Measurements from ENCODE around the gene DYNC1LI2.
"Not testable (repeated sequence)": the region's sequence is repeated elsewhere in the genome, so short reads cannot be mapped to it uniquely, and the experiment has no call there.

The DYNC1LI2 gene

DNA sequence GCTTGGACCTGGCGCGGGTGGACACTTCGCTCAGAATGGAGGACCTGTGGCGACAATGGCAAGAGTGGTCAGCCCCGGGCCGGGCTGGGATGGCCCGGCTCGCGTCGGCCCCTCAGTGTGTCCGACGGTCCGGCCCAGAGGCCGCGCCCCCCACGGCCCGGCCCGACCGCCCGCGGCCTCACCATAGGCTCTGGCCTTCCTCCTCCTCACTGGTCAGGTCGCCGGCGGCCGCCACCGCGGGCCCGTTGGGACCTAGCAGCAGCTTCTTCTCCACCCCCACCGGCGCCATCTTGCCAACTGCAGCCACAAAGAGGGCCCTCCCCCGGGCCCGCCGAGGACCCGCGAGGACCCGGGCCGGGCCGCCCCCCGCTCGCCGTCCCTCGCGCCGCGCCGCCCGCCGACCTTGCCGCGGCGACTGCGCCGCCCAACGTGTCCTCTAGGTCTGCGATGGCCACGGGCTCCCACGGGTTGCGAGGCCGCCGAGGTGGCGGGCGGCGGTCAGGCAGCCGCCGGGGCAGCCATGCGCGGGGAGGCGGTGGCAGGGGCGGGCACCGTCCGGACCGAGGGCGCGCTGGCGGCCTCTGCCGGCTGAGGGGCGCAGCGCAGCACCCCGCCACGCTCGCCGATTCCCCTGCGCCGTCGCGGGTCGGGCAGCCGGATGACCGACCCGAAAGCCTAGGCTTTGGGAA is at the start of gene DYNC1LI2:
Gene DYNC1LI2, minus strand, starts transcription at position 307 of the 689 bp plus-strand sequence. Its CDS starts 18 bp downstream, at position 289.
- peak; percentile 75 for DNase-seq (ENCODE audit: low spot score)

DNA sequence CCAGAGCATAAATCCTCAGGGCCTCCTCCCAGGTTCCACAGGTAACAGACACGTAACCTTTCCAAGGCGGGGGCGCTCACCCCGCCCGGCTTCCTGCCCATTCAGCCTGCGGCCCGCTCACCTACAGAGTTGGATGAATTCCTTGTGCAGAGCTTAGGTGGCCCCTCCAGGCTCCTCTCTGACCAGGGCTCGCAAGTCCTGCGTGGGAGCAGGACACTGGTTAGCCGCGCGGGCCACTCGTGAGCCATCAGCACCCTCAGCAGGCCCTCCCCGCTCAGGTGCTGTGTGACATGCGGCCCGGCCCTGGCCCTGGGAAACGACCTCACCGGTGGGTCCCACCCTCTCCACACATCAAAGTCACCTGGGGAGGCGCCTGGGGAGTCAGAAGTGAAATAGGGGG is 49.4 kb upstream of the DYNC1LI2 start:
- no peak for DNase-seq (ENCODE audit: low spot score)

DNA sequence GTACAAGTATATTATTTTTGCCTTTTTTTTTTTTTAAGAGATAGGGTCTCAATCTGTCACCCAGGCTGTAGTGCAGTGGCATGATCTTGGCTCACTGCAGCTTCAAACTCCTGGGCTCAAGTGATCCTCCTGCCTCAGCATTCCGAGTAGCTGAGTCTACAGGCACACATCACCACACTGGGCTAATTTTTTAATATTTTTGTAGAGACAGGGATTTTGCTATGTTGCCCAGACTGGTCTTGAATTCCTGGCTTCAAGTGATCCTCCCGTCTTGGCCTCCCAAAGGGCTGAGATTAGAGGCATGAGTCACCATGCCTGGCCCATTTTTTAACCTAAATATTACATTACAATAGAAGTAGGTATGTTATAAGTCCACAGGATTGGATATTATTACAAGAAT is 46.8 kb upstream of the DYNC1LI2 start:
- DNase-seq (ENCODE audit: low spot score), result no peak

DNA sequence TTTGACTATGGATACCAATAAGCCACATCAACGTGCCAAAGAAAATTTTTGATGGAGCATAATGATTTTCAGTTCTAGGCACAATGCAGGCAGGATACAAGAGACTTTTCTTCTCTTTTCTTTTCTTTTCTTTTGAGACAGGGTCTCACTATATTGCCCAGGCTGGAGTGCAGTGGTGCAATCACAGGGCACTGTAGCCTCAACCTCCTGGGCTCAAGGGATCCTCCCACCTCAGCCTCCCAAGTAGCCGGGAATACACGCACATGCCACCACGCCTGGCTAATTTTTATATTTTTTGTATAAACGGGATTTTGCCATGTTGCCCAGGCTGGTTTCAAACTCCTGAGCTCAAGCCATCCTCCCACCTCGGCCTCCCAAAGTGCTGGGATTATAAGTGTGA is 42.6 kb upstream of the DYNC1LI2 start:
- not testable (repeated sequence) for DNase-seq (ENCODE audit: low spot score)

GRCh38 chr16:66790130-66790733 is 38.8 kb upstream of the DYNC1LI2 start:
- DNase-seq (ENCODE audit: low spot score), result no peak

GRCh38 chr16:66787427-66787826 is 36.0 kb upstream of the DYNC1LI2 start:
- DNase-seq (ENCODE audit: low spot score), result no peak

GRCh38 chr16:66786551-66786950 is 35.1 kb upstream of the DYNC1LI2 start:
- DNase-seq (ENCODE audit: low spot score), result no peak

GRCh38 chr16:66776457-66776856 is 25.0 kb upstream of the DYNC1LI2 start:
- no peak for DNase-seq (ENCODE audit: low spot score)

DNA sequence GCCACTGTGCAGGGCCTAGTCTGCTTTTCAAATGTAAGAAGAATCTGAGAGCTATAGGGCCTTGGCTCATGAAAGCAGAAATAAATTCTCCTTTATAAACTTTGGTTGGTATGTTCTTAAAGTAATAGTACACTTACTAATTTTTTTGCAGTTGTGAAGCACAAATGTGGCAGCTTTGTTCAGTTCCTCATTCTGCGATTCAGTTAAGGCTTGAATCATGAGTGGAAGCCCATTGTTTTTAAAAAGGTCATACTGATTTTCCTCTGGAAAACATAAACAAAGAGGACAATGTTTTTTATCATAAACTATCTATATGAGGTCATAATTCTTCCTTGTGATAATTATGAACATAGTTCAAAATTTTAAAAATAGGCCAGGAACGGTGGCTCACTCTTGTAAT is 23.6 kb upstream of the DYNC1LI2 start:
- no peak for DNase-seq (ENCODE audit: low spot score)

DNA sequence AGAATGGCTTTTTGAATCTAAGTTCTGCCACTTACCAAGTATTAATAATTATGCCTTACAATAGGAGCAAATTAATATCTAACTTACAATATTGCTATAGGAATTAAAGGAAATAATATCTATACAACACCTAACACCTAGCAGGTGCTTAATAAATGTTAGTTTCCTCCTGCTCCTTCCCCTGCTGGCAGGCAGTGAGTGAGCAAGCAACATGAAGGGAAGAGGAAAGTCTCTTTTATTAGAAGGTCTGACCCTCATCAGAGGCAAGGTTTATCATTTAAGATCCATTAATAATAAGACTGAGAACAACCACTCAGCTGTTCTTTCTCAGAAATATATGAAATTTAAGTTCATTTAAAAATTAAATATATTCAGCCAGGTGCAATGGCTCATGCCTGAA is 6.7 kb upstream of the DYNC1LI2 start:
- no peak for DNase-seq (ENCODE audit: low spot score)

- DNase-seq (ENCODE audit: low spot score), result no peak
These were observed 3.4 kb upstream of the DYNC1LI2 start for GRCh38 chr16:66754819-66755218.

DNA sequence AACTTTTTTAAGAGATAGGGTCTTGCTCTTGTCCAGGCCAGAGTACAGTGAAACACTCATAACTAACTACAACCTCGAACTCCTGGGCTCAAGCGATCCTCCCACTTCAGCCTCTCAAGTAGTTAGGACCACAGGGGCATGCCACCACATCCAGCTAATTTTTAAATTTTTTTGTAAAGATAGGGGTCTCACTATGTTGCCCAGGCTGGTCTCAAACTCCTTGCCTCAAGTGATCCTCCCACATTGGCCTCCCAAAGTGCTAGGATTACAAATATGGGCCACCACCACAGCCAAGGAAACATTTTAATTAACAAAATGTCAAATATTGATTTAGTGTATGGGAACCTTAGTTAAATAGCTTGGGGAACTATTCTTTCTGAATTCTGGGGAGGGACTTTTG is 2.8 kb upstream of the DYNC1LI2 start:
- no peak for DNase-seq (ENCODE audit: low spot score)

DNA sequence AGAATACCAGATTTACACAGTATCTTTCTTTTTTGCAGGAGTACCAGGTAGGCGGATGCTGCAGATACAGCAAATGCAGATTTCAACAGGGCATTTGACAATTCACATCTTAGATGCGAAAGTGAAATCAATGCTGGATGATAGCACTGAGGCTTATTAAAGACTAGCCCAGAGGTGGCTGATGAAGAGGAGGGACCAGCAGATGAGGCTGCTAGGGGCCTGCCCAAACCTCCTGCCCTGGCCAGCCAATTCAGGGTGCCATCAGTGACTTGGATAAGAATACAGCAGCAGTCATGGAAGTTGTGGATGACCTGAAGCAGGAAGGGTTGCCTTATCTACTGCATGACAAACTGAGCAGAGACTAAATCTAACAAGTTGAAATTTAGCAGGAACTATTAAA is 1.5 kb upstream of the DYNC1LI2 start:
- no peak for DNase-seq (ENCODE audit: low spot score)

GRCh38 chr16:66752379-66752778 is 970 bp upstream of the DYNC1LI2 start:
- DNase-seq (ENCODE audit: low spot score), result no peak

DNA sequence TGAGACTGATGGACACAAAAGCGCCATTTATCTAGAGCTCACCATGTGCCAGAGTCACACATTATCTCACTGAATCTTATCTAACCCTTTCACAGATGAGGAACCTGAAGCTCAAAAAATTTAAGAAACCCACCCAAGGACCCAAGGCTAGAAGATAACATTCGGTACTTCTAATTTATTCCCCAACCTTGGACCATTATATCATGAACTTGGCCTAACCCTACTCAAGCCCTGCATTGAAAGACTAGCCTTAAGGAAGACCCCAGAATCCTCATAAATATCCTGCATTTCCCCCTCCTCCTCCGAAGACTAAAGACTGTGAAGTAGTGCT is 548 bp upstream of the DYNC1LI2 start:
- DNase-seq (ENCODE audit: low spot score), result no peak

GRCh38 chr16:66751053-66751302 is 431 bp downstream of the DYNC1LI2 start:
- DNase-seq (ENCODE audit: low spot score), result no peak

- DNase-seq (ENCODE audit: low spot score), result no peak
These were observed 943 bp downstream of the DYNC1LI2 start for GRCh38 chr16:66750279-66751052.

GRCh38 chr16:66746682-66747081 is 4.7 kb downstream of the DYNC1LI2 start:
- no peak for DNase-seq (ENCODE audit: low spot score)

GRCh38 chr16:66746048-66746447 is 5.4 kb downstream of the DYNC1LI2 start:
- DNase-seq (ENCODE audit: low spot score), result no peak

- peak; percentile 63 for DNase-seq (ENCODE audit: low spot score)
These were observed 9.2 kb downstream of the DYNC1LI2 start for GRCh38 chr16:66741950-66742808.

DNA sequence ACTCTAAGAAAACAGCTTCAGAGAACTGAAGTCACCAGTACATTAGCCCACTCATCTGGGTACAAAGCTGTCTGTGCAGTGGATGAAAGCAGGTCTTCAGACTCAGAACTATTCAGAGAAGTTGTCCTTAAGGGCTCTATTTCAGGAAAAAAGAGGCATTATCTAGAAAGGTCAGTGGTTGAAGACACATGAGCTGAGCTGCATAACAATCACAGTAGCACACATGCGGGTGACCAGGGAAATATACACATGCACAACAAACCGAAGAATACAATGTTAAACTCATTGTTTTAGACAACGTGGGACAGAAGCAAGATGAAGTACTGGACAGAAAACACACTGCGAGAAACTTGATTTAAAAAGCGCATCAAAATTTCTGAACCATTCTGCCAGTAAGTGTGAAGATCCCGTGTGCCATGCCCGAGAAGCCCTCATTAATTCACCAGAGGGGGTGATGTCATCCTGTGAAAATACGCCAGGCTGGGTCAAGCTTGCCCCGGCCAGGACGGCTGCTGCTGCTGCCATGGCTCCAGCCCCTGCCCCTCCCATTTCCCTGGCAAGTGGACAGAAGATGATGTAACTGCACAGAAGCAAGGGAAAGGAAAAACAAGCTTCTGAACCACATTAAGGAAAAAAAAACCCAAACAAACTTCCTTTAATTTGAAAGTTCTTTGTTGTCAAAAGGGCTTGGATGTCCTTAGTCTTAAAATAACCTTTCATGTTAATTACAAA is 10.1 kb downstream of the DYNC1LI2 start:
- peak; percentile 99 for DNase-seq (ENCODE audit: low spot score)

DNA sequence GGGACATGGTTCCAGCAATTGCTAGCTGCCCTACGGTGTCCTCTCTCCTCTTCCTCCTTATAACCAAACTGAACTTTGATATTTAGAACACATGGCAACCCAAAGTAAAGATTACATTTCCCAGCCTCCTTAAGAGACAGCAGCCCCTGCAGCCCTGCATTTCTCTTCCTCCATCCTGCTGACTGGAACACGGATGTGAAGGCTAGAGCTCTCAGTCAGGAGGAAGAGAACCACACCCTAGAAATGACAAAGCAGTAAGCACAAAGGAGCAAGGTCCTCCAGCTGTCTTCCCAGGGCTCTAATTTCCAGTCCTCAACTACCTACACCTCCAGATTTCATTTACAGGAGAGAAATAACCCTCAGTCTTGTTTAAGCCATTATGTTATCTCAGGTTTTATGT is 10.9 kb downstream of the DYNC1LI2 start:
- peak; percentile 50 for DNase-seq (ENCODE audit: low spot score)

Measured in globus pallidus (tissue), 1 donor.